ENCODE measurements around the gene BCAS3.

Gene BCAS3

GRCh38 chr17:61289408-61290385 is 612.0 kb downstream of the BCAS3 start:
- FAIRE-seq (no peak), DNase-seq (ENCODE audit: insufficient read length, low spot score) (no peak)
- TF ChIP-seq SPI1 (IDR thresholded peaks at IDR 0.05; ENCODE audit: low read depth, low read length) (no peak), POLR2AphosphoS5 (IDR thresholded peaks at IDR 0.05; ENCODE audit: low read depth, low read length) (no peak), PAX5 (IDR thresholded peaks at IDR 0.05; ENCODE audit: insufficient read depth, low read length, severe bottlenecking) (no peak), POU2F2 (IDR thresholded peaks at IDR 0.05; ENCODE audit: low read depth, low read length) (no peak), TAF1 (IDR thresholded peaks at IDR 0.05; ENCODE audit: low read depth, low read length) (no peak), POLR2A (IDR thresholded peaks at IDR 0.05; ENCODE audit: low read depth, low read length) (no peak)

GRCh38 chr17:61291451-61292285 is 614.0 kb downstream of the BCAS3 start:
- TF ChIP-seq PAX5 (IDR thresholded peaks at IDR 0.05; ENCODE audit: insufficient read depth, low read length, severe bottlenecking), result no peak
- no peak for TF ChIP-seq POU2F2 (IDR thresholded peaks at IDR 0.05; ENCODE audit: low read depth, low read length)
- TF ChIP-seq POLR2A (IDR thresholded peaks at IDR 0.05; ENCODE audit: low read depth, low read length), result no peak
- TF ChIP-seq TAF1 (IDR thresholded peaks at IDR 0.05; ENCODE audit: low read depth, low read length), result no peak
- DNase-seq (ENCODE audit: insufficient read length, low spot score), result no peak
- FAIRE-seq, result no peak

- FAIRE-seq, result no peak
- TF ChIP-seq PAX5 (IDR thresholded peaks at IDR 0.05; ENCODE audit: insufficient read depth, low read length, severe bottlenecking) (no peak), POLR2AphosphoS5 (IDR thresholded peaks at IDR 0.05; ENCODE audit: low read depth, low read length) (no peak), TAF1 (IDR thresholded peaks at IDR 0.05; ENCODE audit: low read depth, low read length) (no peak), SPI1 (IDR thresholded peaks at IDR 0.05; ENCODE audit: low read depth, low read length) (no peak), POLR2A (IDR thresholded peaks at IDR 0.05; ENCODE audit: low read depth, low read length) (no peak), POU2F2 (IDR thresholded peaks at IDR 0.05; ENCODE audit: low read depth, low read length) (no peak)
Measured at GRCh38 chr17:61294286-61294685, 616.6 kb downstream of the BCAS3 start.

GRCh38 chr17:61294777-61295176 is 617.1 kb downstream of the BCAS3 start:
- FAIRE-seq (no peak), DNase-seq (ENCODE audit: insufficient read length, low spot score) (no peak)
- TF ChIP-seq TAF1 (IDR thresholded peaks at IDR 0.05; ENCODE audit: low read depth, low read length), result no peak
- TF ChIP-seq PAX5 (IDR thresholded peaks at IDR 0.05; ENCODE audit: insufficient read depth, low read length, severe bottlenecking), result no peak
- TF ChIP-seq POU2F2 (IDR thresholded peaks at IDR 0.05; ENCODE audit: low read depth, low read length), result no peak
- TF ChIP-seq POLR2A (IDR thresholded peaks at IDR 0.05; ENCODE audit: low read depth, low read length), result no peak
- TF ChIP-seq SPI1 (IDR thresholded peaks at IDR 0.05; ENCODE audit: low read depth, low read length), result no peak
- TF ChIP-seq POLR2AphosphoS5 (IDR thresholded peaks at IDR 0.05; ENCODE audit: low read depth, low read length), result no peak

More at GRCh38 chr17:61294286-61294685, 616.6 kb downstream of the BCAS3 start:
- no peak for DNase-seq (ENCODE audit: insufficient read length, low spot score)

- TF ChIP-seq PAX5 (IDR thresholded peaks at IDR 0.05; ENCODE audit: insufficient read depth, low read length, severe bottlenecking) (no peak), POLR2AphosphoS5 (IDR thresholded peaks at IDR 0.05; ENCODE audit: low read depth, low read length) (no peak), POLR2A (IDR thresholded peaks at IDR 0.05; ENCODE audit: low read depth, low read length) (no peak), SPI1 (IDR thresholded peaks at IDR 0.05; ENCODE audit: low read depth, low read length) (no peak), TAF1 (IDR thresholded peaks at IDR 0.05; ENCODE audit: low read depth, low read length) (no peak), POU2F2 (IDR thresholded peaks at IDR 0.05; ENCODE audit: low read depth, low read length) (no peak)
- DNase-seq (ENCODE audit: insufficient read length, low spot score) (no peak), FAIRE-seq (no peak)
Measured at GRCh38 chr17:61296058-61296457, 618.4 kb downstream of the BCAS3 start.

GRCh38 chr17:61299517-61300513 is 622.2 kb downstream of the BCAS3 start:
- TF ChIP-seq POU2F2 (IDR thresholded peaks at IDR 0.05; ENCODE audit: low read depth, low read length) (no peak), SPI1 (IDR thresholded peaks at IDR 0.05; ENCODE audit: low read depth, low read length) (no peak), TAF1 (IDR thresholded peaks at IDR 0.05; ENCODE audit: low read depth, low read length) (no peak), POLR2AphosphoS5 (IDR thresholded peaks at IDR 0.05; ENCODE audit: low read depth, low read length) (no peak), PAX5 (IDR thresholded peaks at IDR 0.05; ENCODE audit: insufficient read depth, low read length, severe bottlenecking) (no peak), POLR2A (IDR thresholded peaks at IDR 0.05; ENCODE audit: low read depth, low read length) (no peak)
- FAIRE-seq (no peak), DNase-seq (ENCODE audit: insufficient read length, low spot score) (no peak)

GRCh38 chr17:61302953-61303816 is 625.5 kb downstream of the BCAS3 start:
- TF ChIP-seq POLR2A (IDR thresholded peaks at IDR 0.05; ENCODE audit: low read depth, low read length) (no peak), POU2F2 (IDR thresholded peaks at IDR 0.05; ENCODE audit: low read depth, low read length) (no peak), PAX5 (IDR thresholded peaks at IDR 0.05; ENCODE audit: insufficient read depth, low read length, severe bottlenecking) (no peak), POLR2AphosphoS5 (IDR thresholded peaks at IDR 0.05; ENCODE audit: low read depth, low read length) (no peak), SPI1 (IDR thresholded peaks at IDR 0.05; ENCODE audit: low read depth, low read length) (no peak), TAF1 (IDR thresholded peaks at IDR 0.05; ENCODE audit: low read depth, low read length) (no peak)
- DNase-seq (ENCODE audit: insufficient read length, low spot score) (no peak), FAIRE-seq (no peak)

- no peak for DNase-seq (ENCODE audit: insufficient read length, low spot score)
- no peak for TF ChIP-seq TAF1 (IDR thresholded peaks at IDR 0.05; ENCODE audit: low read depth, low read length)
- FAIRE-seq, result no peak
Measured at GRCh38 chr17:61303817-61304096, 626.1 kb downstream of the BCAS3 start.
